ENCODE data around the gene SYDE2. TPM values are rescaled to one million over a fixed set of nuclear protein-coding genes. Genes with fewer than 3 reads are reported as not detected.

The SYDE2 gene
- total and polyA plus RNA-seq, 9 of the 15 experiments (the other 6 are each of a cell fraction or from before 2014, with no cell fraction given): 0.39 to 8.7 (median 4.5) TPM

DNA sequence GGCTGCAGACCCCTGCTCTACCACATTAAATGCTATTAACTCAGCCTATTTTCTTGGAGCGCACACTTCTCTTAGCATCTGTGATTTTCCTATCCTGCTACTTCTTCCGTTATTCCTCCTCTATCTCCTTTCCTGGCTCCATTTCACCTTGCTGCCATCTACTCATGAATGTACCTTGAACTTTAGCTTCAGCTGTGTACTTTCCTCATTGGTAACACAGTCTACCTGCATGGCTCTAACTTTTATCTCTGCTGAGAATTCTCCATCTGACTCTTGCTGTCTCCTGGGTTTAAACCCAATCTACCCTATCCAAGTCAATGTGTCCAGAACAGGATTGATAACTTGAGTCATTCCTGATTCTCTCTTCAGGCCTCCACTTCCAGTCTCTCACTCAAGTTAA lies 84.9 kb downstream of the SYDE2 start:
- no peak for TF ChIP-seq TBL1XR1 (IDR thresholded peaks at IDR 0.05; ENCODE audit: low read length in 2 of 2)
- TF ChIP-seq, protein P1, sequence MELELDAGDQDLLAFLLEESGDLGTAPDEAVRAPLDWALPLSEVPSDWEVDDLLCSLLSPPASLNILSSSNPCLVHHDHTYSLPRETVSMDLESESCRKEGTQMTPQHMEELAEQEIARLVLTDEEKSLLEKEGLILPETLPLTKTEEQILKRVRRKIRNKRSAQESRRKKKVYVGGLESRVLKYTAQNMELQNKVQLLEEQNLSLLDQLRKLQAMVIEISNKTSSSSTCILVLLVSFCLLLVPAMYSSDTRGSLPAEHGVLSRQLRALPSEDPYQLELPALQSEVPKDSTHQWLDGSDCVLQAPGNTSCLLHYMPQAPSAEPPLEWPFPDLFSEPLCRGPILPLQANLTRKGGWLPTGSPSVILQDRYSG (tag; conservative IDR thresholded peaks at IDR 0.05; ENCODE audit: low read depth): no peak
- TF ChIP-seq CCAR2 (IDR thresholded peaks at IDR 0.05; ENCODE audit: low read depth, low read length): no peak
- TF ChIP-seq TAF15 (IDR thresholded peaks at IDR 0.05; ENCODE audit: low read depth, low read length): no peak
- TF ChIP-seq ETV1 (tag; conservative IDR thresholded peaks at IDR 0.05; ENCODE audit: low read depth): no peak
- no peak for TF ChIP-seq ZNF75A (CRISPR knock-in tag; IDR thresholded peaks at IDR 0.05)
- TF ChIP-seq TRIM28 (IDR thresholded peaks at IDR 0.05): no peak
- TF ChIP-seq PRPF4 (IDR thresholded peaks at IDR 0.05; ENCODE audit: insufficient read depth, low read depth, low read length, poor library complexity, severe bottlenecking): no peak
- no peak for TF ChIP-seq MEF2A (IDR thresholded peaks at IDR 0.05; ENCODE audit: control insufficient read depth, low read depth, low read length)
- no peak for TF ChIP-seq CTBP1 (IDR thresholded peaks at IDR 0.05; ENCODE audit: borderline replicate concordance)
- no peak for TF ChIP-seq TAF7 (tag; IDR thresholded peaks at IDR 0.05)
- TF ChIP-seq ZNF384 (IDR thresholded peaks at IDR 0.05; ENCODE audit: low read depth, low read length): no peak
- TF ChIP-seq OTX1 (CRISPR knock-in tag; IDR thresholded peaks at IDR 0.05): no peak
- TF ChIP-seq ETV6 (IDR thresholded peaks at IDR 0.05; ENCODE audit: borderline replicate concordance in 1 of 2, low read depth in 2 of 2, low read length in 1 of 2): no peak
- no peak for TF ChIP-seq ETV6 (CRISPR knock-in tag; IDR thresholded peaks at IDR 0.05; ENCODE audit: borderline replicate concordance)
- TF ChIP-seq ARHGAP35 (IDR thresholded peaks at IDR 0.05; ENCODE audit: partially characterized antibody): no peak
- BruUV-seq (replicated peaks): no TSS peak
- FAIRE-seq (no peak), DNase-seq (ENCODE audit: extremely low read depth in 1 of 4, low spot score in 3 of 4) (no peak), ATAC-seq (no peak)
- Histone ChIP-seq H3K9me1 (ENCODE audit: control insufficient read depth, insufficient read depth, low read length) (no peaks in the 10 kb centered on the region), H3K4me3 (no peak overlapping the region), H3K4me2 (ENCODE audit: insufficient read depth, low read length) (no peak overlapping the region), H3K79me2 (ENCODE audit: control insufficient read depth, insufficient read depth, low read length) (no peaks in the 10 kb centered on the region), H2AFZ (ENCODE audit: low read depth, low read length) (0 out of 2 replicates have a peak overlapping the region, but pooled peaks have one; percentile 6), H3K27me3 (ENCODE audit: control insufficient read depth in 2 of 2, insufficient read depth in 2 of 2, low read length in 2 of 2) (peaks cover 0 to 10% of the 10 kb centered on the region in 2 experiments; a peak in 2 of 5 replicates), H3K27ac (ENCODE audit: extremely low read depth, low read depth, low read length) (no peak overlapping the region), H3K4me1 (replicated peaks in 1 of 2; ENCODE audit: control insufficient read depth in 2 of 2, insufficient read depth in 2 of 2, low read length in 2 of 2) (no peaks in the 10 kb centered on the region), H3K36me3 (ENCODE audit: control insufficient read depth, insufficient read depth, low read length) (no peaks in the 10 kb centered on the region), H4K20me1 (replicated peaks; ENCODE audit: control insufficient read depth, insufficient read depth, low read length) (no peaks in the 10 kb centered on the region), H3K9ac (ENCODE audit: insufficient read depth in 1 of 2, low read depth in 2 of 2, low read length in 2 of 2) (no peak overlapping the region), H3K9me3 (replicated peaks; ENCODE audit: control insufficient read depth, insufficient read depth, low read depth, low read length) (no peaks in the 10 kb centered on the region)
- in situ Hi-C loops (cut with MboI) (no loop called here), intact Hi-C loops (cut with micrococcal nuclease) (no loop called here)
- WGBS (ENCODE audit: insufficient coverage, low coverage, missing lambda C conversion rate): 64% methylated on average over 2 of the region's 2 CpGs
- POLR2A ChIA-PET: no interaction called here
- CTCF ChIA-PET (ENCODE audit: low intra/inter-chr PET ratio): no interaction called here
